GM18511 (cell line): ENCODE results near the gene MAML2.

Experiments used
- ATAC-seq: cut with Tn5 transposase; IDR thresholded peaks from one replicate; pipeline ENCODE4 v1.9.1; 2021; ENCODE audit warnings: mild to moderate bottlenecking, moderate library complexity; ENCODE audit not compliant: unreplicated experiment

Gene MAML2

DNA sequence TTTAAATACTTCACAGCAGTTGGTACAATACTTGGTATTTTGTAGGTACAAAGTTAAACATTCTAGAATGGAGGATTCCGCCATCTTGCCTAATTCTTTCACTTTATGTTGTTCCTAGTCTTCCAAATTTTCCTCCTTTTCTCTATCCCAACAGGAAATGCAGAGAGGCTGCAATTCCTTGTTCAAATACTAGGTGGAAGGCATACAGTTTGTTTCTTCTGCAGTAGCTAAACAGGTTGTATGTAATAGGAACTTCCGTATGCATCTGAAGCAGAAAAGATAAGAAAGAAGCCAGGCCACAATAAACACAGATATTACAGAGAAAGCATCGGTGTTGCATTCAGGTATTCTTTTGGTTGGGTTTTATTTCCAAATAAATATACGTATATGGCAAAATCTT lies 232.7 kb downstream of the MAML2 start:
- ATAC-seq = no peak

DNA sequence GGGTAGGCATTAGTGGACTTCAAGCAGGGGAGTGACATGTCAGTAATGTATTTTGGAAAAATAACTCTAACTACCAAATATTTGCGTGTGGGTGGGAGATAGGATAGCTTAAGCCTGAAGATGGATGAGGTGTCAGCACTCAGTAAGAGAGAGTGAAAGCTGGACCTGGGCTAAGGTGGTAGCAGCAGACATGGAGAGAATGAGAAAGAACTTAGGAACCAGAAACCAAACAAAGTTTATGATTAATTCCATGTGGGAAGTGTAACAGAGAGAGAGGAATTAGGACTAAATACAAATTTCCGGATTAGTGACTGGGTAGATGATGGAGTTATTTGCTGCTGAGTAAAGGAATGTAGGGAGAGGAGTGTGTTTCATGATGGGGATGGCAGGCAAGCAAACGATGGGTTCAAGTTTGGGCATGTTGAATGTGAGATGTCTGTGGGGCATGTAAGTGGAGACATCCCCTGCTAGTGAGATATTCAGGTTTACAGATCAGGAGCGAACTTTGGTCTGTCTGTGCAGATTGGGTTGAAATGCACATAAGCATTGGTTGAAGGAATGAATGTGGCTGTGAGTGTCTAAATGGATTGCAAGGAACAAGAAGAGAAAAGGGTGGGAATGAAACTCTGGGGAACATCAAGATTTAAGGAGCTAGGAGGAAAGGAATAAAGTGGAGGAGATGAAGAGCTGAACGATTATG lies 233.5 kb downstream of the MAML2 start:
- no peak for ATAC-seq

DNA sequence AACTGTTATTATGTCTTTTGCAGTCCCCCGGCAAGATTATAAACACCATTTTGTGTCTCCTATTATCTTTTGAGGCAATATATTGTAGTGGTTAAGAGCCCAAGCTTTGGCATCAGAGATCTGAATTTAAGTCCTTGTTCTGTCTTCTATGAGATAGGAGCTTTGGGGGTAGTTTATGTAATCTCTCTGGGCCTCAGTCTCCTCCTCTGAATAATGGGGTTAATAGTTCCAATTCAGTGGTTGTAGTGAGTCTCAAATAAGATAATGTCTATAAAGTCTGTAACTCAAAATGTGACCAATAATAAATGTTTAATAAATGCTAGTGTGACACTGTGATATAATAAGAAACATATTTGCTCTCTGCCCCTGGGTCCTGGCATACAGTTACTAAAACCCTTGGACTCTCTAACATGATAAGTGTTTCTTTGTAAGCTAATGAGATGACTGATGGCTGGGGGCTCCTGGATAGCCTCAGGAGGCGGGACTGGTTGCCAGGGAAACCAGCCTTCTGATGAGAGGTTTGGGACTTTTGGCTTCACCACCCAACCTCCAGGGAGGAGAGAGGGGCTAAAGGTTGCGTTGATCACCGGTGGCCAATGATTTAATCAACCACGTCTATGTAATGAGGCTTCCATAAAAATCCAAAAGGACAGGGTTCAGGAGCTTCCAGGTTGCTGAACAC lies 235.7 kb downstream of the MAML2 start:
- ATAC-seq = no peak

DNA sequence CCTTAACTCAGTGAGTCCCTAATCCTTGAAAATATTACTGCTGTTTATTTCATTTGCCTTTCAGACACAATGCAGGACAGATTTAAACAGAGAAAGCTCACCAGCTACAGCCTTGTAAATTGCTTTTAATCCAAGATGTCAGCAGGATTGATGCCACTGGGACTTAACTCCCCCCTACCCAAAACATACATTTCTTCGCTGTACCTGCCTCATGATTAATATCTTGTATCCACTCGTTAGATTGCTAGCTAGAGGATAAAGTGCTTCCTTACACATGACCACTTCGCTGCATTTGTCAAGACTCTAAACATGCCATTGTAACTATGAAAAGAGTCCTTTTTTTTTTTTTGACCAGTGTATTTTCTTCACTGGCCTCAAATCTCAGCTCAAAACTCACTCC lies 236.3 kb downstream of the MAML2 start:
- ATAC-seq = no peak

- ATAC-seq = no peak
These were observed 237.1 kb downstream of the MAML2 start for GRCh38 chr11:96105944-96106343.

GRCh38 chr11:96105197-96105895 lies 237.6 kb downstream of the MAML2 start:
- ATAC-seq = no peak

- no peak for ATAC-seq
These were observed 238.5 kb downstream of the MAML2 start for GRCh38 chr11:96104496-96104895.

DNA sequence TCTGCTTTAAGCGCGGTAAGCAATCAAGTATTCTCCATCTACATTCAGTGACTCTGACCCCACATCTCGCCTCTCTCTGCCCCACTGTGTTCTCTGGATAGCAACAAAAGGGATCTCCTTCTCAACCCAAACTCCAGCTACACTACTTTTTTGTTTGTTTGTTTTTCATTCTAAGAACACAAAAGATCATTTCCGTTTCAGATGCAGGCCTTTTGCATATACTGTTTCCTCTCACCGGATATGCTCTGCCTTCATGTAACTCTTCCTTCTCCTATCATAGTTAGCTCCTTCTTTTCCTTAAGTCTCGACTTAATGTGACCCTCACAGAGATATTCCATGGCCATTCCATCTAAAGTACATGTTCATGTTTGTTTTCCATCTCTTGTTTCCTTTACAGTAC lies 239.3 kb downstream of the MAML2 start:
- no peak for ATAC-seq

DNA sequence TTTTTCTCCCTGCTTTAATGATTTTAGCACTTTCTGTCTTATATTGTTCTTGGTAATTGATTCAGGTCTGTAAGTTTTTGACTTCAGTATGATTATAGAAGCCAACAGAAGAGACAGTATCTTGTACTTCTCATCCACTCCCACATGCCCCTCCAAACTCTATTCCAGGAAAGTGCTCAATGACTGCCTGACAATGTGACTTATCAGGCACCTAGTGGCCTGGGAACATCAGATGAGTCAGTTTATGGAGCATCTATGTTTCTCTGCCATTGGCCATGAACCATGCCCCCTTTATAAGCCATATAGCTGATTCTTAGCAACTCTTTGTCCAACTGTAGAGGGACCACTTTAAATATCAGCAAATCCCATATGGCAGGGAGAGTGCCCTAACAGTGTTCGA lies 239.9 kb downstream of the MAML2 start:
- ATAC-seq = no peak

DNA sequence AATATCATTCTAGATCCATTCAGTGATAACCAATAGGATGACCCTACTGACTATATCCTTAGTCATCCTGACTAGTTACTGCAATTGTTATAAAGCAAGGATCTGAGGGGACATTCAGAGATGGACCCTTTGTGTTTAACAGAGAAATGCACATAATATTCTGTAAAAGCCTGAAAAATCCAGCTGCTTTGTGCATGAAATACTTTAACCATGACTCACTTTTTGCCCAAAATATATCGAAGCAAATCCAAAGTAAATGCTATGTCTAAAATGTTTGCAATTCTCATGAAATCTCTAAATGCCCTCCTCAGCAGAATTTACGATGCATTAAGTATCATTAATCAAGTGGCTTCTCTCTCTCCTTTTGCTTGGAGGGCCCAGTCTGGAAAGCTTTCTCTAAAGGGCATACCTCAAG lies 240.3 kb downstream of the MAML2 start:
- no peak for ATAC-seq

DNA sequence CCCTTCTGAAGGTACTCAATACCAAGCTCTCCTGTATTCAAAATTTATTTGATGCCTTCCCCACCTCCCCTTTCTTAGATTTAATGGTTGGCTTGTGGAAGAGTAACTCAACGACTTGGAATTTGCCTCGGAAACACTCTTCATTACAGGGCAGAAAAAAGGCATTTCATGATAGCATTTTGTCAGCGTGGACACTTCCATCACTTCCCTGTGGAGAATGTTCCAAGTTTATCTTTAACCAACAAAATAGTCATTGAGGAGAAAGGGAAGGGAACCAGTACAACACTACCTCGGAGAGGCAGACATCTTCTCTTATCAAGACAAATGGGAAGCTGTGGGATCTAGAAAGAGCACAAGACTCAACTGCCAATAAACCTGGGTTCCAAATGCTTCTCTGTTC lies 241.8 kb downstream of the MAML2 start:
- no peak for ATAC-seq

- no peak for ATAC-seq
These were observed 244.3 kb downstream of the MAML2 start for GRCh38 chr11:96098511-96099241.

DNA sequence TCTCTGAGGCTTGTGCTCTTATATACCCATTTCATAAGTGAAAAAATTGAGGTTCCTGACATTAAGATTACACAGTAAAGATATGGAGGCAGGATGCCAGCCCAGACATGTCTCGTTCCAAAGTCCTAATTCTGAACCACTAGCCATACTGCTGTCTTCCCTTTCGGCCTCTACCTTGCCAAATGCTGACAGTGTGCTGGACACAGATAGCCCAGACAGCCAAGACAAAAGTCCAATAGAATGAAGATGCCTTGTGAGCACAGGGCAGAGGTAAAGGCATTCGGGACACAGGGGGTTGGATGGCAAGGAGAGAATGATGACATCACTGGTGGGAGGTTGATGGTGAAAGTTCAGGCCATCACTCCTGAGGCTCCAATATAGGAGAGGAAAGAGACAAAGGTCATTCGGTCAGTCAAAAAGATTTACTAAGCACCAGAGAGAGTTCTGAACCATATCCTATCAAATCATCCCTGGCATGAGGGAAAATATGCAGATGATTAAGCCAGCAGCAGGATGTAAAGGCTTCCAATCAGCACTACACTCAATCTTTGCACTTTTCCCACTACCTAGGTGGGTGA lies 245.1 kb downstream of the MAML2 start:
- ATAC-seq = no peak

DNA sequence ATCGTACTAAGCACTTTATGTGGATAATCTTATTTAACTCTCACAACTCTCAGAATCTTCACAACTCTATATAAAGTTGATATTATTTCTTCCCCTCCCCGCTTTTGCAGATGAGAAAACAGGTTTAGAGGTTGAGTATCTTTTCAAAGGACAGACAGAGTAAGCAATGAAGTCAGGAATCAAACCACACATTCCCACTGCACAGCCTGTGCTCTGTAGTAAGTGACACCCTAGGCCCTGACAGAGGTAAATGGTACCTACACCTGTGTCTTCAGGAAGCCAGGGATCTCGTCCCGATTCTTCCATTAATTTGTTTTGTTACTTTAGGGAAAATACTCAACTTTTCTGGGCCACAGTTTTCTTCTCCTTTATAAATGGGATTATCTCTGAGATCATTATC lies 246.6 kb downstream of the MAML2 start:
- no peak for ATAC-seq

- ATAC-seq = no peak
These were observed 247.1 kb downstream of the MAML2 start for GRCh38 chr11:96095884-96096303.

GRCh38 chr11:96094156-96094555 lies 248.8 kb downstream of the MAML2 start:
- no peak for ATAC-seq

- ATAC-seq = no peak
These were observed 250.5 kb downstream of the MAML2 start for GRCh38 chr11:96092511-96092910.

- no peak for ATAC-seq
These were observed 251.5 kb downstream of the MAML2 start for GRCh38 chr11:96091476-96091875.

- no peak for ATAC-seq
These were observed 252.3 kb downstream of the MAML2 start for GRCh38 chr11:96090711-96091110.

DNA sequence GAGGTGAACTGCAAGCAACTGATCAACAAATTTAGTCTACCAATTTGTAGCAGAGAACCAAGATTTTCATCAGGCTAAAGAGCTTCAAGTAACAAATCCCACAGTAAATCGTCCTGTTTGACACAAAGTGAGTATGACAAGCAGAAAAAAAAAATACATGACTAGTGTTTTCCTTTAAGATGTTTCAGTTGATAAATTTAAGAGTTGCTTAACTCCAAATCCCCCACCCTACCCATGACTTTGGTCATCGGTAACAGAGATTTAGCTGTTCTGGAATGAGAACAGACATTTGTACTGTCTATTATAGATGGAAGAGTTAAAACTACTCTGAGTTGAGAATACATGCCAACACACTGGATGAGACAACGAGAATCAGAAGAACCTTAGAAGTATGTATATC lies 254.1 kb downstream of the MAML2 start:
- ATAC-seq = no peak

GRCh38 chr11:96086111-96086510 lies 256.9 kb downstream of the MAML2 start:
- ATAC-seq = no peak
